GM21526 (cell line): ENCODE data around the gene CHML.

Source experiments
- ATAC-seq: cut with Tn5 transposase; IDR thresholded peaks from one replicate; pipeline ENCODE4 v1.9.1; 2021; ENCODE audit warnings: moderate library complexity; ENCODE audit not compliant: unreplicated experiment, low FRiP score

Gene CHML

DNA sequence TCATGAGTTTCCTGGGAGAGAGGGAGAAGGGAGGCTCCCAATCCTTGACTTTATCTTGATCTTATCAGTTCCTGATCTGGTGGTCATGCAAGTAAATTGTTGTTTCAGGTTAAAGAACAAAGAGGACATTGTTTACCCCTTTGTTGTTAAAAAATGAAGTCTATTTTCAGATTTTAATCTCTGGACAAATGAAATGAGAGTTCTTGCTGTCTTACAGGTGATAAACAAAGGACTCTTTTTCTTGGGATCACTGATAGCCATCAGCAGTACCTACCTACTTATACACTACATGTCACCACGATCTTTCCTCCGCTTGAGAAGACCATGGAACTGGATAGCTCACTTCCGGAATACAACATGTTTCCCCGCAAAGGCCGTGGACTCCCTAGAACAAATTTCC lies 48.4 kb downstream of the CHML start:
- no peak for ATAC-seq

- ATAC-seq = no peak
Measured at GRCh38 chr1:241591317-241591716, 48.9 kb downstream of the CHML start.

DNA sequence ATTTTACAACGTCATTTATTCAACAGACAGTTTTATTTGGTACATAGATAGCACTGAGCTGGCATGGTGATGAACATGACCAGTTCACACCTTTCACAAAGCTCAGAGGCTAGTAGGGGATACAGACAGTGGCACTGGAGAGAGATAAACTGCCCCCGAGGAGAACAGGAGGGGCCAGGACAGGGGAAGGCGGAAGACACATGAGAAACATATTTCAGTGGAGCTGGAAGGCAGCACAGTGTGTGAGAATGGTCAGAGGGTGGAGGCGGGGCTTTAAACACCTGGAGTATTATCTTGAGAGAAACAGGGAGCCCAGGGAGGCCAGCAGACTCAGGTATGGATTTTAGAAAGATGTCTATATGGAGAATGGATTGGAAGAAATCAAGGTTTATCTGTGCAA lies 49.5 kb downstream of the CHML start:
- ATAC-seq = no peak
